ENCODE data around the gene PRSS21. TPM values are rescaled to one million over a fixed set of nuclear protein-coding genes. Genes with fewer than 3 reads are reported as not detected.
A peak's percentile ranks its signal among the peaks of the same experiment; 100 is the strongest.

Gene PRSS21
- polyA plus RNA-seq, 1 of the 3 experiments (the other 2 are of a cell fraction), result not detected

DNA sequence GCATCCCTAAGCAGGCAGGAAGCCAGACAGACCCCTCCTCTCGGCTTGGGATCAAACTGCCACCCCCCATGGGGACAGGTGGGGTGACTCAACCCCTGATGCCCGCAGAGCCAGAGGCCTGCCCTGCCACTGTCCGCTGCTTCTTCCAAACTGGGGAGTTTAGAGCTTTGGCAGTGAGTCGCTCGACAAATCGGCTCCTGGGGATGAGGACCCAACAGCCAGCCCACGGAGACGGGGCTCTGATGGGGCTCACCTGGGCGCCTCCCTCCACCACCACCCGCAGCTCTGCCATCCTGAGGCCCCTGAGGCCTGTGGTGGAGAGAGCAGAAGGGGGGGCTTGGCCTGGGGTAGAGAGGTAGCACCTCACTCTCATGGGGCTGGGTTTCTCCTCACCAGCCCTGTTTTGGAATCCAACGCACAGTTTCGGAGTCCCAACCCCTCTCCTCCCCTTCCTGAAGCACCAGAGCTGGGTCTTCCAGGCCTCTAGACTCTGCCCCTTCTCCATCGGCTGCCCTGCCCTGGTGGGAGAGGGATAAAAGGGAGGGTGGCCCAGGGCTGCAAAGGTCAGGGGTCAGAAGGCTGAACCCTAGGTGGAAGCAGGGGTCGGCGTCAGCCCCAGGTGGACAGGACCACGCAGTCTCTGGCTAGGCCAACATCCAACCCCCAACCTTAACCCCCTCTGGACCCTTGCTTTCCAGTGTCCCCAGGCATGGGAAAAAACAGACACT lies 35.1 kb downstream of the PRSS21 start:
- no peaks in the 10 kb centered on the region for H3F3A ChIP-seq (replicated peaks; ENCODE audit: insufficient read depth)
- H3K36me3 ChIP-seq (replicated peaks in 1 of 2; ENCODE audit: control insufficient read depth in 1 of 2, insufficient read depth in 2 of 2, low read length in 1 of 2), result no peaks in the 10 kb centered on the region
- H3K4me1 ChIP-seq (ENCODE audit: control insufficient read depth in 1 of 2, insufficient read depth in 2 of 2, low read depth in 1 of 2, low read length in 1 of 2), result peaks cover 0 to 6% of the 10 kb centered on the region in 2 experiments; a peak in 1 of 4 replicates
- H3K9me2 ChIP-seq, result no peaks in the 10 kb centered on the region
- H2AFZ ChIP-seq (ENCODE audit: low read depth), result no peak overlapping the region
- no peak overlapping the region for H3K27ac ChIP-seq (ENCODE audit: low read depth in 2 of 2, low read length in 1 of 2)
- H3K9me3 ChIP-seq, result 0 out of 2 replicates have a peak, but pooled peaks cover 6% of the 10 kb centered on the region
- CTCF ChIA-PET, result interaction anchor here (0.6 to 3.8 kb wide), 5 partner anchors 13 to 75 kb away, joined by 3 to 34 read pairs (median 13); no protein-coding TSS in a partner anchor
- H3K27me3 ChIP-seq (ENCODE audit: insufficient read depth), result peaks cover 5% of the 10 kb centered on the region; the same call in 1 of the 2 replicates
- H4K20me1 ChIP-seq (ENCODE audit: insufficient read depth), result no peaks in the 10 kb centered on the region
- no peak overlapping the region for H3K9ac ChIP-seq
- H3K4me2 ChIP-seq, result no peak overlapping the region
- peak overlapping the region in 1 of 2 experiments; percentile 25; a peak in 1 of 4 replicates for H3K4me3 ChIP-seq (ENCODE audit: low read depth in 2 of 2, low read length in 1 of 2)
- TF ChIP-seq, protein P1, sequence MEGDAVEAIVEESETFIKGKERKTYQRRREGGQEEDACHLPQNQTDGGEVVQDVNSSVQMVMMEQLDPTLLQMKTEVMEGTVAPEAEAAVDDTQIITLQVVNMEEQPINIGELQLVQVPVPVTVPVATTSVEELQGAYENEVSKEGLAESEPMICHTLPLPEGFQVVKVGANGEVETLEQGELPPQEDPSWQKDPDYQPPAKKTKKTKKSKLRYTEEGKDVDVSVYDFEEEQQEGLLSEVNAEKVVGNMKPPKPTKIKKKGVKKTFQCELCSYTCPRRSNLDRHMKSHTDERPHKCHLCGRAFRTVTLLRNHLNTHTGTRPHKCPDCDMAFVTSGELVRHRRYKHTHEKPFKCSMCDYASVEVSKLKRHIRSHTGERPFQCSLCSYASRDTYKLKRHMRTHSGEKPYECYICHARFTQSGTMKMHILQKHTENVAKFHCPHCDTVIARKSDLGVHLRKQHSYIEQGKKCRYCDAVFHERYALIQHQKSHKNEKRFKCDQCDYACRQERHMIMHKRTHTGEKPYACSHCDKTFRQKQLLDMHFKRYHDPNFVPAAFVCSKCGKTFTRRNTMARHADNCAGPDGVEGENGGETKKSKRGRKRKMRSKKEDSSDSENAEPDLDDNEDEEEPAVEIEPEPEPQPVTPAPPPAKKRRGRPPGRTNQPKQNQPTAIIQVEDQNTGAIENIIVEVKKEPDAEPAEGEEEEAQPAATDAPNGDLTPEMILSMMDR (IDR thresholded peaks at IDR 0.05), result no peak
- TF ChIP-seq, protein P2, sequence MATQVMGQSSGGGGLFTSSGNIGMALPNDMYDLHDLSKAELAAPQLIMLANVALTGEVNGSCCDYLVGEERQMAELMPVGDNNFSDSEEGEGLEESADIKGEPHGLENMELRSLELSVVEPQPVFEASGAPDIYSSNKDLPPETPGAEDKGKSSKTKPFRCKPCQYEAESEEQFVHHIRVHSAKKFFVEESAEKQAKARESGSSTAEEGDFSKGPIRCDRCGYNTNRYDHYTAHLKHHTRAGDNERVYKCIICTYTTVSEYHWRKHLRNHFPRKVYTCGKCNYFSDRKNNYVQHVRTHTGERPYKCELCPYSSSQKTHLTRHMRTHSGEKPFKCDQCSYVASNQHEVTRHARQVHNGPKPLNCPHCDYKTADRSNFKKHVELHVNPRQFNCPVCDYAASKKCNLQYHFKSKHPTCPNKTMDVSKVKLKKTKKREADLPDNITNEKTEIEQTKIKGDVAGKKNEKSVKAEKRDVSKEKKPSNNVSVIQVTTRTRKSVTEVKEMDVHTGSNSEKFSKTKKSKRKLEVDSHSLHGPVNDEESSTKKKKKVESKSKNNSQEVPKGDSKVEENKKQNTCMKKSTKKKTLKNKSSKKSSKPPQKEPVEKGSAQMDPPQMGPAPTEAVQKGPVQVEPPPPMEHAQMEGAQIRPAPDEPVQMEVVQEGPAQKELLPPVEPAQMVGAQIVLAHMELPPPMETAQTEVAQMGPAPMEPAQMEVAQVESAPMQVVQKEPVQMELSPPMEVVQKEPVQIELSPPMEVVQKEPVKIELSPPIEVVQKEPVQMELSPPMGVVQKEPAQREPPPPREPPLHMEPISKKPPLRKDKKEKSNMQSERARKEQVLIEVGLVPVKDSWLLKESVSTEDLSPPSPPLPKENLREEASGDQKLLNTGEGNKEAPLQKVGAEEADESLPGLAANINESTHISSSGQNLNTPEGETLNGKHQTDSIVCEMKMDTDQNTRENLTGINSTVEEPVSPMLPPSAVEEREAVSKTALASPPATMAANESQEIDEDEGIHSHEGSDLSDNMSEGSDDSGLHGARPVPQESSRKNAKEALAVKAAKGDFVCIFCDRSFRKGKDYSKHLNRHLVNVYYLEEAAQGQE (IDR thresholded peaks at IDR 0.05; ENCODE audit: low read depth, low read length), result no peak
- TF ChIP-seq FOXJ3 (CRISPR knock-in tag; IDR thresholded peaks at IDR 0.05), result no peak
- no peak for TF ChIP-seq SIN3A (IDR thresholded peaks at IDR 0.05; ENCODE audit: borderline replicate concordance, low read depth, low read length)
- TF ChIP-seq MEF2A (IDR thresholded peaks at IDR 0.05; ENCODE audit: borderline replicate concordance, low read depth), result no peak
- TF ChIP-seq EP300 (IDR thresholded peaks at IDR 0.05; ENCODE audit: borderline replicate concordance in 1 of 2, low read depth in 1 of 2, low read length in 1 of 2), result no peak
- no peak for TF ChIP-seq CHD2 (IDR thresholded peaks at IDR 0.05; ENCODE audit: low read length, partially characterized antibody)
- no peak for TF ChIP-seq MXI1 (IDR thresholded peaks at IDR 0.05; ENCODE audit: low read depth, low read length)
- TF ChIP-seq EZH2phosphoT487 (IDR thresholded peaks at IDR 0.05; ENCODE audit: borderline replicate concordance, low read depth), result no peak
- TF ChIP-seq RXRA (IDR thresholded peaks at IDR 0.05; ENCODE audit: borderline replicate concordance, low read depth), result no peak
- TF ChIP-seq, protein P3, sequence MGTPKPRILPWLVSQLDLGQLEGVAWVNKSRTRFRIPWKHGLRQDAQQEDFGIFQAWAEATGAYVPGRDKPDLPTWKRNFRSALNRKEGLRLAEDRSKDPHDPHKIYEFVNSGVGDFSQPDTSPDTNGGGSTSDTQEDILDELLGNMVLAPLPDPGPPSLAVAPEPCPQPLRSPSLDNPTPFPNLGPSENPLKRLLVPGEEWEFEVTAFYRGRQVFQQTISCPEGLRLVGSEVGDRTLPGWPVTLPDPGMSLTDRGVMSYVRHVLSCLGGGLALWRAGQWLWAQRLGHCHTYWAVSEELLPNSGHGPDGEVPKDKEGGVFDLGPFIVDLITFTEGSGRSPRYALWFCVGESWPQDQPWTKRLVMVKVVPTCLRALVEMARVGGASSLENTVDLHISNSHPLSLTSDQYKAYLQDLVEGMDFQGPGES (IDR thresholded peaks at IDR 0.05; ENCODE audit: low read depth, low read length), result no peak
- TF ChIP-seq SMC3 (IDR thresholded peaks at IDR 0.05; ENCODE audit: low read depth, low read length), result no peak
- no peak for TF ChIP-seq POLR2AphosphoS5 (IDR thresholded peaks at IDR 0.05; ENCODE audit: low read depth, low read length)
- no peak for TF ChIP-seq RFX5 (IDR thresholded peaks at IDR 0.05; ENCODE audit: low read length)
- no peak for TF ChIP-seq RCOR1 (IDR thresholded peaks at IDR 0.05; ENCODE audit: low read length)
- no peak for TF ChIP-seq FOSL2 (IDR thresholded peaks at IDR 0.05; ENCODE audit: borderline replicate concordance, low read depth)
- TF ChIP-seq NFIC (IDR thresholded peaks at IDR 0.05; ENCODE audit: borderline replicate concordance), result no peak
- TF ChIP-seq NRF1 (IDR thresholded peaks at IDR 0.05; ENCODE audit: low read depth, low read length), result no peak
- TF ChIP-seq FOXM1 (IDR thresholded peaks at IDR 0.05; ENCODE audit: low read depth), result no peak
- TF ChIP-seq, protein P4, sequence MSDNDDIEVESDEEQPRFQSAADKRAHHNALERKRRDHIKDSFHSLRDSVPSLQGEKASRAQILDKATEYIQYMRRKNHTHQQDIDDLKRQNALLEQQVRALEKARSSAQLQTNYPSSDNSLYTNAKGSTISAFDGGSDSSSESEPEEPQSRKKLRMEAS (IDR thresholded peaks at IDR 0.05; ENCODE audit: low read depth), result no peak
- DNase-seq, result peak; percentile 34
- POLR2A ChIA-PET, result no interaction called here
- 80% methylated on average over 12 of the region's 16 CpGs for WGBS (ENCODE audit: low lambda C conversion rate)
- H3K79me2 ChIP-seq (ENCODE audit: insufficient read depth), result no peaks in the 10 kb centered on the region
